Fibroblast of skin of abdomen (primary cell): Measurements from ENCODE around the gene RBM6. TPM values are rescaled to one million over a fixed set of nuclear protein-coding genes. Genes with fewer than 3 reads are reported as not detected.
"Not testable (repeated sequence)": the region's sequence is repeated elsewhere in the genome, so short reads cannot be mapped to it uniquely, and the experiment has no call there.

Experiments
- DNase-seq: peaks from one replicate; pipeline ENCODE4 v3.0.0-alpha.2; 2013
- polyA plus RNA-seq, 2 experiments: library from polyadenylated mRNA; unstranded; fragments of 120-200 nt; gene quantifications; one replicate each; pipeline ENCODE4 v1.2.1, GENCODE V29; 2013; ENCODE audit not compliant: insufficient read length in 2 of 2

The RBM6 gene
- polyA plus RNA-seq (2013, experiment 1 of 2; ENCODE audit: insufficient read length): 58.5 TPM
- 57.9 TPM for polyA plus RNA-seq (2013, experiment 2 of 2; ENCODE audit: insufficient read length)

GRCh38 chr3:49939858-49940666 is at the start of gene RBM6:
RBM6 (plus strand) TSS chr3:49940150; CDS start chr3:49962642, 22,492 bp downstream.
- peak; percentile 97 for DNase-seq

- no peak for DNase-seq
These were observed 44.2 kb upstream of the RBM6 start for GRCh38 chr3:49895791-49896190.

- no peak for DNase-seq
These were observed 43.6 kb upstream of the RBM6 start for GRCh38 chr3:49896345-49896744.

GRCh38 chr3:49898991-49899390 is 41.0 kb upstream of the RBM6 start:
- no peak for DNase-seq

GRCh38 chr3:49899815-49900214 is 40.1 kb upstream of the RBM6 start:
- DNase-seq: no peak

GRCh38 chr3:49900491-49901153 is 39.3 kb upstream of the RBM6 start:
- no peak for DNase-seq

- no peak for DNase-seq
These were observed 38.3 kb upstream of the RBM6 start for GRCh38 chr3:49901366-49902339.

- DNase-seq: no peak
These were observed 37.2 kb upstream of the RBM6 start for GRCh38 chr3:49902511-49903345.

GRCh38 chr3:49903451-49904424 is 36.2 kb upstream of the RBM6 start, which contains the start of gene MST1R:
MST1R (minus strand) TSS chr3:49903873; CDS start chr3:49903609, 264 bp downstream.
- peak; percentile 12 for DNase-seq

- not testable (repeated sequence) for DNase-seq
These were observed 35.5 kb upstream of the RBM6 start for GRCh38 chr3:49904448-49904847.

- DNase-seq: peak; percentile 38
These were observed 33.7 kb upstream of the RBM6 start for GRCh38 chr3:49906073-49906743.

- no peak for DNase-seq
These were observed 31.4 kb upstream of the RBM6 start for GRCh38 chr3:49908373-49909199.

GRCh38 chr3:49910409-49911123 is 29.4 kb upstream of the RBM6 start:
- no peak for DNase-seq

- no peak for DNase-seq
These were observed 28.9 kb upstream of the RBM6 start for GRCh38 chr3:49911124-49911420.

GRCh38 chr3:49911611-49912010 is 28.3 kb upstream of the RBM6 start:
- no peak for DNase-seq

- no peak for DNase-seq
These were observed 27.1 kb upstream of the RBM6 start for GRCh38 chr3:49912881-49913281.

- DNase-seq: no peak
These were observed 25.0 kb upstream of the RBM6 start for GRCh38 chr3:49914906-49915305.

- peak; percentile 50 for DNase-seq
These were observed 23.3 kb upstream of the RBM6 start for GRCh38 chr3:49916686-49917085.
